Activated naive CD8-positive, alpha-beta T cell treated with anti-CD3 and anti-CD28 coated beads, Interleukin-2, amount 10 ng/mL, durations not matched to agents 7 days and 5 days (primary cell): ENCODE measurements around the gene FAM133A. TPM values are rescaled to one million over a fixed set of nuclear protein-coding genes. Genes with fewer than 3 reads are reported as not detected.

Experiments
- ATAC-seq: fragments of 150-1000 bp; cut with Tn5 transposase; one replicate; pipeline ENCODE4 v1.10.0; 2021; ENCODE audit warnings: low read depth, moderate library complexity
- POLR2A ChIA-PET: fragments of 350-600 bp; sonication (Branson Sonifier 250); formaldehyde crosslinking; loops from one replicate; lab custom pipeline; 2021; ENCODE audit warnings: antibody characterized with exemption; lab: Charles Lee
- DNase-seq: peaks from one replicate; pipeline ENCODE4 v3.0.0; 2021
- H3K27ac Mint-ChIP-seq: one replicate; pipeline ENCODE4 v1.8.0; 2022; ENCODE audit warnings: mild to moderate bottlenecking, mixed read lengths
- H3K27me3 Mint-ChIP-seq: one replicate; pipeline ENCODE4 v1.8.0; 2022; ENCODE audit warnings: mild to moderate bottlenecking, moderate library complexity, mixed read lengths
- H3K36me3 Mint-ChIP-seq: one replicate; pipeline ENCODE4 v1.8.0; 2021; ENCODE audit warnings: mild to moderate bottlenecking, mixed read lengths
- H3K4me1 Mint-ChIP-seq: one replicate; pipeline ENCODE4 v1.8.0; 2021; ENCODE audit warnings: mixed read lengths
- H3K4me3 Mint-ChIP-seq: one replicate; pipeline ENCODE4 v1.8.0; 2022; ENCODE audit warnings: mild to moderate bottlenecking, moderate library complexity, mixed read lengths
- H3K9me3 Mint-ChIP-seq: one replicate; pipeline ENCODE4 v1.8.0; 2021; ENCODE audit warnings: mixed read lengths
- total RNA-seq, 2 experiments: library from RNA; stranded (reverse); gene quantifications; one replicate each; pipeline ENCODE4 v1.2.3, GENCODE V29; 2021

FAM133A gene
- total RNA-seq, result not detected

GRCh38 chrX:93673869-93674271 lies at the start of gene FAM133A:
Gene FAM133A, plus strand, starts transcription at chrX:93674206. Its CDS starts 35,214 bp downstream, at chrX:93709420.
- H3K27me3 Mint-ChIP-seq, result peaks cover 3% of the 10 kb centered on the region
- H3K36me3 Mint-ChIP-seq, result no peaks in the 10 kb centered on the region
- POLR2A ChIA-PET, result no interaction called here
- H3K9me3 Mint-ChIP-seq, result no peaks in the 10 kb centered on the region
- DNase-seq (no peak), ATAC-seq (no peak)
- H3K4me1 Mint-ChIP-seq, result peaks cover 4% of the 10 kb centered on the region
- H3K4me3 Mint-ChIP-seq, result peak within 1 kb of the TSS; percentile 89
- H3K27ac Mint-ChIP-seq, result peak within 1 kb of the TSS; percentile 82

- H3K27me3 Mint-ChIP-seq, result no peaks in the 10 kb centered on the region
- ATAC-seq (no peak), DNase-seq (no peak)
- H3K27ac Mint-ChIP-seq, result no peak overlapping the region
- POLR2A ChIA-PET, result no interaction called here
- H3K4me1 Mint-ChIP-seq, result no peaks in the 10 kb centered on the region
- H3K4me3 Mint-ChIP-seq, result no peak overlapping the region
- H3K36me3 Mint-ChIP-seq, result no peaks in the 10 kb centered on the region
- no peaks in the 10 kb centered on the region for H3K9me3 Mint-ChIP-seq
Measured at GRCh38 chrX:93637591-93637990, 36.4 kb upstream of the FAM133A start.

GRCh38 chrX:93649381-93649780 lies 24.6 kb upstream of the FAM133A start:
- Mint-ChIP-seq H3K27ac (no peak overlapping the region), H3K27me3 (no peaks in the 10 kb centered on the region), H3K9me3 (peaks cover 2% of the 10 kb centered on the region), H3K36me3 (no peaks in the 10 kb centered on the region), H3K4me3 (no peak overlapping the region), H3K4me1 (no peaks in the 10 kb centered on the region)
- POLR2A ChIA-PET, result no interaction called here
- DNase-seq, result no peak
- no peak for ATAC-seq

- DNase-seq, result no peak
- POLR2A ChIA-PET, result no interaction called here
- Mint-ChIP-seq H3K9me3 (no peaks in the 10 kb centered on the region), H3K36me3 (no peaks in the 10 kb centered on the region), H3K27ac (no peak overlapping the region), H3K27me3 (peaks cover 2% of the 10 kb centered on the region), H3K4me1 (no peaks in the 10 kb centered on the region), H3K4me3 (no peak overlapping the region)
- no peak for ATAC-seq
Measured at GRCh38 chrX:93660575-93660974, 13.4 kb upstream of the FAM133A start.

GRCh38 chrX:93673056-93673868 lies 744 bp upstream of the FAM133A start, which contains the start of gene NAP1L3:
Gene NAP1L3, minus strand, starts transcription at chrX:93673578. Its CDS starts 274 bp downstream, at chrX:93673304.
- peak; percentile 87 for ATAC-seq
- peak within 1 kb of the TSS; percentile 82 for H3K27ac Mint-ChIP-seq
- peak within 1 kb of the TSS; percentile 89 for H3K4me3 Mint-ChIP-seq
- POLR2A ChIA-PET, result no interaction called here
- H3K36me3 Mint-ChIP-seq, result no peaks in the 10 kb centered on the region
- H3K4me1 Mint-ChIP-seq, result peaks cover 4% of the 10 kb centered on the region
- peaks cover 3% of the 10 kb centered on the region for H3K27me3 Mint-ChIP-seq
- no peaks in the 10 kb centered on the region for H3K9me3 Mint-ChIP-seq
- peak; percentile 59 for DNase-seq

- no peaks in the 10 kb centered on the region for H3K36me3 Mint-ChIP-seq
- H3K9me3 Mint-ChIP-seq, result no peaks in the 10 kb centered on the region
- no peak overlapping the region for H3K4me3 Mint-ChIP-seq
- DNase-seq, result no peak
- no peak overlapping the region for H3K27ac Mint-ChIP-seq
- H3K27me3 Mint-ChIP-seq, result peaks cover 2% of the 10 kb centered on the region
- POLR2A ChIA-PET, result no interaction called here
- H3K4me1 Mint-ChIP-seq, result no peaks in the 10 kb centered on the region
- no peak for ATAC-seq
Measured at GRCh38 chrX:93695981-93696380, 22.0 kb downstream of the FAM133A start.

- POLR2A ChIA-PET, result no interaction called here
- H3K4me1 Mint-ChIP-seq, result no peaks in the 10 kb centered on the region
- no peak overlapping the region for H3K27ac Mint-ChIP-seq
- ATAC-seq (no peak), DNase-seq (no peak)
- no peak overlapping the region for H3K4me3 Mint-ChIP-seq
- H3K27me3 Mint-ChIP-seq, result peaks cover 2% of the 10 kb centered on the region
- no peaks in the 10 kb centered on the region for H3K9me3 Mint-ChIP-seq
- no peaks in the 10 kb centered on the region for H3K36me3 Mint-ChIP-seq
Measured at GRCh38 chrX:93703701-93704100, 29.7 kb downstream of the FAM133A start.

- POLR2A ChIA-PET, result no interaction called here
- ATAC-seq (no peak), DNase-seq (no peak)
- Mint-ChIP-seq H3K36me3 (no peaks in the 10 kb centered on the region), H3K4me3 (no peak overlapping the region), H3K4me1 (no peaks in the 10 kb centered on the region), H3K9me3 (no peaks in the 10 kb centered on the region), H3K27me3 (no peaks in the 10 kb centered on the region), H3K27ac (no peak overlapping the region)
Measured at GRCh38 chrX:93711076-93711475, 37.1 kb downstream of the FAM133A start.

GRCh38 chrX:93741811-93742210 lies 67.8 kb downstream of the FAM133A start:
- H3K27me3 Mint-ChIP-seq, result no peaks in the 10 kb centered on the region
- H3K9me3 Mint-ChIP-seq, result no peaks in the 10 kb centered on the region
- no peaks in the 10 kb centered on the region for H3K4me1 Mint-ChIP-seq
- ATAC-seq, result no peak
- no peak overlapping the region for H3K4me3 Mint-ChIP-seq
- H3K27ac Mint-ChIP-seq, result no peak overlapping the region
- POLR2A ChIA-PET, result no interaction called here
- no peak for DNase-seq
- H3K36me3 Mint-ChIP-seq, result no peaks in the 10 kb centered on the region

- no peak overlapping the region for H3K27ac Mint-ChIP-seq
- H3K4me1 Mint-ChIP-seq, result no peaks in the 10 kb centered on the region
- H3K4me3 Mint-ChIP-seq, result no peak overlapping the region
- H3K36me3 Mint-ChIP-seq, result no peaks in the 10 kb centered on the region
- ATAC-seq (no peak), DNase-seq (no peak)
- H3K27me3 Mint-ChIP-seq, result no peaks in the 10 kb centered on the region
- POLR2A ChIA-PET, result no interaction called here
- no peaks in the 10 kb centered on the region for H3K9me3 Mint-ChIP-seq
Measured at GRCh38 chrX:93760163-93760562, 86.2 kb downstream of the FAM133A start.

Other genes with a start within 250 kb of the FAM133A start
- gene NAP1L3, start 628 bp upstream of the FAM133A start, total RNA-seq, result 1 to 10 TPM; 2.1 to 2.7 TPM